ENCODE data around the gene TRAPPC11. TPM values are rescaled to one million over a fixed set of nuclear protein-coding genes. Genes with fewer than 3 reads are reported as not detected.

Gene TRAPPC11
- total RNA-seq, 4 donors from 2014 or later, result 40.6 to 74.2 (median 49.2) TPM

DNA sequence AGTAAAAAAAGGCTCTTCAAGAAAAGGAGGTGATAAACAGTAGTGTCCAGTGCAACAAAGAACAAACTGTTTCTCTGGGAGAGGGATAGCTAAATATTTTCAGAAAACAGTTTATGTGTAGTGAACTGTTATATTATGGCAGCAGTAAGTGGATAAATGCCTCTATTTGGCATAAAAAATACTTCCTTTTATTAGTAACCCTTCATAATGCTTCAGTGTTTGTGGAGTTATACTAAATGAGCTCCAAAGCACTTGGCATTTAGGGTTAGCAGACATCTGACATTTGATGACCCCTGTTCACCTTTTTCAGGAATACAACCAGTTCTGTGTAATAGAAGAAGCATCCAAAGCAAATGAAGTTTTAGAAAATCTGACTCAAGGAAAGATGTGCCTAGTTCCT, 31.9 kb downstream of the TRAPPC11 start:
- TF ChIP-seq, protein P1, sequence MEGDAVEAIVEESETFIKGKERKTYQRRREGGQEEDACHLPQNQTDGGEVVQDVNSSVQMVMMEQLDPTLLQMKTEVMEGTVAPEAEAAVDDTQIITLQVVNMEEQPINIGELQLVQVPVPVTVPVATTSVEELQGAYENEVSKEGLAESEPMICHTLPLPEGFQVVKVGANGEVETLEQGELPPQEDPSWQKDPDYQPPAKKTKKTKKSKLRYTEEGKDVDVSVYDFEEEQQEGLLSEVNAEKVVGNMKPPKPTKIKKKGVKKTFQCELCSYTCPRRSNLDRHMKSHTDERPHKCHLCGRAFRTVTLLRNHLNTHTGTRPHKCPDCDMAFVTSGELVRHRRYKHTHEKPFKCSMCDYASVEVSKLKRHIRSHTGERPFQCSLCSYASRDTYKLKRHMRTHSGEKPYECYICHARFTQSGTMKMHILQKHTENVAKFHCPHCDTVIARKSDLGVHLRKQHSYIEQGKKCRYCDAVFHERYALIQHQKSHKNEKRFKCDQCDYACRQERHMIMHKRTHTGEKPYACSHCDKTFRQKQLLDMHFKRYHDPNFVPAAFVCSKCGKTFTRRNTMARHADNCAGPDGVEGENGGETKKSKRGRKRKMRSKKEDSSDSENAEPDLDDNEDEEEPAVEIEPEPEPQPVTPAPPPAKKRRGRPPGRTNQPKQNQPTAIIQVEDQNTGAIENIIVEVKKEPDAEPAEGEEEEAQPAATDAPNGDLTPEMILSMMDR (IDR thresholded peaks at IDR 0.05), result no peak
- TF ChIP-seq EP300 (IDR thresholded peaks at IDR 0.05) (no peak), POLR2AphosphoS5 (IDR thresholded peaks at IDR 0.05) (no peak), POLR2A (IDR thresholded peaks at IDR 0.05) (no peak)
- no peak for DNase-seq (ENCODE audit: low spot score in 2 of 2)
- no peaks in the 10 kb centered on the region for H3K27me3 ChIP-seq
- no peak overlapping the region for H3K4me3 ChIP-seq
- no peak overlapping the region for H3K27ac ChIP-seq
- H3K9me3 ChIP-seq, result no peaks in the 10 kb centered on the region
- no peaks in the 10 kb centered on the region for H3K4me1 ChIP-seq
- peaks cover 76% of the 10 kb centered on the region for H3K36me3 ChIP-seq

DNA sequence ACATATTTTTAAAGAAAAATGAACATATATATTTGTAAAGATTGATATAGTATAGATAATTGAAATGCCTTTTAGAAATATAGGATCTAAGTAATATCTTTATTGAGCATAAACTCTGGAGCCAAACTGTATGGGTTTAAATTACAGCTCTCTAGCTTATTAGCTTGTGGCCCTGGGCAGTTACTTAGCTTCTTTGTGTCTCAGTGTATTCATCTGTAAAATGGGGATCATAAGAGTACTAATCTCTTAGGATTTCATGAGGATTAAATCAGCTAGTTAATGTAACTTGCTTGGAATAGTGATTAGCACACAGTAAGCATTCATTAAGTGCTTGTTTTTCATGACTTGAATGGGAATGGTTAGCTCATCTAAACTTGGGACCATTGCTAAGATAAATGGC, 32.8 kb downstream of the TRAPPC11 start:
- no peaks in the 10 kb centered on the region for H3K4me1 ChIP-seq
- TF ChIP-seq POLR2AphosphoS5 (IDR thresholded peaks at IDR 0.05) (no peak), EP300 (IDR thresholded peaks at IDR 0.05) (no peak), POLR2A (IDR thresholded peaks at IDR 0.05) (no peak)
- TF ChIP-seq, protein P1 (IDR thresholded peaks at IDR 0.05), result no peak
- no peaks in the 10 kb centered on the region for H3K9me3 ChIP-seq
- H3K36me3 ChIP-seq, result peaks cover 76% of the 10 kb centered on the region
- no peaks in the 10 kb centered on the region for H3K27me3 ChIP-seq
- no peak overlapping the region for H3K4me3 ChIP-seq
- H3K27ac ChIP-seq, result no peak overlapping the region
- DNase-seq (ENCODE audit: low spot score in 2 of 2), result no peak

DNA sequence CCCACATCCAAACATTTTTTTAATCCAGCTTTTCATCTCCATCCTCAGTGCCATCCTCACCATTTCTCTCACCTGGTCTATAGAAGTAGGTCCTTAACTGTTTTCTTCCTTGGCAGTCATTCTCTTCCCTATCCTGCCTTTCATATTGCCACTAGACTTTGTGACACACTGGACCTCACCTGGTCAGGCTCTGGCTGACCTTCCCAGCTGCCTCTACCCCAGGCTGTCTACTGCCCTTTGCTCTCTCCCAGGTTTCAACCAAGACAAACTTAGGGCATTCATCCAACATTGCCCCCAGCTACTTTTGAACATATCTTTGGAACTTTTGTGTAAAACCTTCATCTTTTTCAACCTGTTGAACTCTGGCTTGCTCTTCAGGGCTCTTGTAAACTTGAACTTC, 39.8 kb downstream of the TRAPPC11 start:
- TF ChIP-seq POLR2AphosphoS5 (IDR thresholded peaks at IDR 0.05), result no peak
- no peak for TF ChIP-seq EP300 (IDR thresholded peaks at IDR 0.05)
- TF ChIP-seq, protein P1 (IDR thresholded peaks at IDR 0.05), result no peak
- no peak for TF ChIP-seq POLR2A (IDR thresholded peaks at IDR 0.05)

DNA sequence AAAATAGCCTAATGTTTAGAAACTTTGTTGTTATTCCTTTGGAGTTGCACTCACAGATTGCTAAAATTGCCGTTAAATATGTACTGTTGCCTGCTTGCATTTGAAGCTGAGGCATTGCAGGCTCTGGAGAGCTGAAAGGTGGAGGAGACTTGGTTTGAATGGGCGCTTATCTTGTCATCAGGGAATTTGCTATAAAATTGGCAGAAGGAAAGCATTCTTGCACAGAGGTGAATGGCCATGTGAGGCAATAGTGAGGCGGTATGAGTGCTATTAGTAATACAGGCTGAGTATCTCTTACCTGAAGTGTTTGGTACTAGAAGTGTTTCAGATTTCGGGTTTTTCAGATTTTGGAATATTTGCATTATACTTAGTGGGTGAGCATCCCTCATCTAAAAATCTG, 41.3 kb downstream of the TRAPPC11 start:
- no peaks in the 10 kb centered on the region for H3K4me1 ChIP-seq
- H3K27ac ChIP-seq, result no peak overlapping the region
- no peak for DNase-seq (ENCODE audit: low spot score in 2 of 2)
- peaks cover 78% of the 10 kb centered on the region for H3K36me3 ChIP-seq
- H3K4me3 ChIP-seq, result no peak overlapping the region
- H3K9me3 ChIP-seq, result no peaks in the 10 kb centered on the region
- H3K27me3 ChIP-seq, result no peaks in the 10 kb centered on the region
- whole genome bisulfite sequencing, result 68% methylated on average over 4 of the region's 4 CpGs
- TF ChIP-seq, protein P1 (IDR thresholded peaks at IDR 0.05), result no peak
- no peak for TF ChIP-seq POLR2A (IDR thresholded peaks at IDR 0.05)
- no peak for TF ChIP-seq EP300 (IDR thresholded peaks at IDR 0.05)
- TF ChIP-seq POLR2AphosphoS5 (IDR thresholded peaks at IDR 0.05), result no peak

More for the DNA sequence above, 39.8 kb downstream of the TRAPPC11 start:
- H3K27me3 ChIP-seq, result no peaks in the 10 kb centered on the region
- no peak overlapping the region for H3K4me3 ChIP-seq
- peaks cover 86% of the 10 kb centered on the region for H3K36me3 ChIP-seq
- DNase-seq (ENCODE audit: low spot score in 2 of 2), result no peak
- H3K4me1 ChIP-seq, result no peaks in the 10 kb centered on the region
- H3K9me3 ChIP-seq, result no peaks in the 10 kb centered on the region
- no peak overlapping the region for H3K27ac ChIP-seq

DNA sequence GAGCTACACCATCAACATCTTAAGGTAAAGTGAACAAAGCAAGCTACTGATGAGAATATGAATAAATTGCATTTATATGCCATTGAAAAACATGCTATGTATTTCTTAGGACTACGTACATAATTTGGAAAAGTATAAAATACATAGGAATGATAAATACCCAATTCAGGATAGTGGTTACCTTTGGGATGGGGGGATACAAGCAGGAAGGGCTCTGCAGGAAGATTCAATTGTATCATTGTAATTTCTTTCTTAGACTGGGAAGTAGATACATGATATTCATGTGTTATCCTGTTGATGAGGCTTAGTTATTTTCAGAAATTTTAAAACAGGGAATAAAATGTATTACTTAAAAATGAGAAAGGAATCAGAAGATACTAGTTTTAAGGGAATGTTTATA, 43.4 kb downstream of the TRAPPC11 start:
- Histone ChIP-seq H3K4me1 (no peaks in the 10 kb centered on the region), H3K27me3 (no peaks in the 10 kb centered on the region), H3K4me3 (no peak overlapping the region), H3K27ac (no peak overlapping the region), H3K9me3 (no peaks in the 10 kb centered on the region), H3K36me3 (peaks cover 80% of the 10 kb centered on the region)
- no peak for DNase-seq (ENCODE audit: low spot score in 2 of 2)
- WGBS, result 56% methylated on average over 1 of the region's 1 CpG
- TF ChIP-seq EP300 (IDR thresholded peaks at IDR 0.05) (no peak), POLR2A (IDR thresholded peaks at IDR 0.05) (no peak), POLR2AphosphoS5 (IDR thresholded peaks at IDR 0.05) (no peak)
- TF ChIP-seq, protein P1 (IDR thresholded peaks at IDR 0.05), result no peak

Data from suprapubic skin (tissue), 4 donors.